ENCODE data around the gene FBXO31.
A peak's percentile ranks its signal among the peaks of the same experiment; 100 is the strongest.

DNA sequence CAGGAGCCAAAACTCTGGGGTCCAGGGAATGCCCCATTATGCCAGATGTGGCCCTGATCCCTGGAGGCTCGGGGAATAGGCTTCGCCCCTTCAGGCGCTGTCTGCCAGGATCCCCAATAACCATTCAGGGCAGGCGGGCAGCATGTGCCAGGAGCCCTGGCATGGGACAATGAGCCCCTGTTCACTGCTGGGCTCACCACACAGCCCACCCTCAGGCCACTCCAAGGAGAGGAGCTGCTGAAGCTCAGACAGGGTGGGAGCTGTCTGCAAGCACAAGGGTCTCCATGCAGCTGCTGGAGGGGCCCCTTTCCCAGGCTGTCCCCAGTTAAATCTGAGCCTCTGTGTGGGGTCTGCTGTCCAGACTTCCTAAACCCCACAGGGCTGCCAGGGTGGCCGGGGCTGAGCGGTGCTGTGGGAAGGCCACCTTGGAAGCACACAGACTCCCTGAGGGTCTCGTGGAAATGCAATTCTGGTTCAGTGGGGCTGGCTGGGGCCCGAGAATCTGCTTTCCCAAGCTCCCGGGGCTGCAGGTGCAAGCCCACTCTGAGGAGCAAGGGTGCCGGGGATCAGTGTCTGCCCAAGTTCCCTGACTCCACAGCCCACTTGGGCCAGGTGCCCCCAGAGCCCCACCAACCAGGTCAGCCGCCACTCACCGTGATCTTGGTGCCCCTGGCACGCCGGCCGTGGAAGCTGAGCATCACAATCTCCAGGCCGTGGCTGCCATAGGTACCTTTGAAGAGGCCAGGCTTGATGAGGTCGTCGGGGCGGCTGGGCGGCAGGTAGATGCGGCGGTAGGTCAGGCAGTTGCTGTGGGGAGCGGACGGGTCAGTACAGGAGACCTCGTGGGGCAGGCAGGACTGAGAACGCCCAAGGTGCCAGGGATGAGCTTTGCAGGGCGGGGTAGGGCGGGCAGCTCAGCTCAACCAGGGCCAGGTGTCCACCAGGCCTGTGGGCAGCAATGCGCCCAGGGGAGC, 48.6 kb downstream of the FBXO31 start:
- TF ChIP-seq, protein P1, sequence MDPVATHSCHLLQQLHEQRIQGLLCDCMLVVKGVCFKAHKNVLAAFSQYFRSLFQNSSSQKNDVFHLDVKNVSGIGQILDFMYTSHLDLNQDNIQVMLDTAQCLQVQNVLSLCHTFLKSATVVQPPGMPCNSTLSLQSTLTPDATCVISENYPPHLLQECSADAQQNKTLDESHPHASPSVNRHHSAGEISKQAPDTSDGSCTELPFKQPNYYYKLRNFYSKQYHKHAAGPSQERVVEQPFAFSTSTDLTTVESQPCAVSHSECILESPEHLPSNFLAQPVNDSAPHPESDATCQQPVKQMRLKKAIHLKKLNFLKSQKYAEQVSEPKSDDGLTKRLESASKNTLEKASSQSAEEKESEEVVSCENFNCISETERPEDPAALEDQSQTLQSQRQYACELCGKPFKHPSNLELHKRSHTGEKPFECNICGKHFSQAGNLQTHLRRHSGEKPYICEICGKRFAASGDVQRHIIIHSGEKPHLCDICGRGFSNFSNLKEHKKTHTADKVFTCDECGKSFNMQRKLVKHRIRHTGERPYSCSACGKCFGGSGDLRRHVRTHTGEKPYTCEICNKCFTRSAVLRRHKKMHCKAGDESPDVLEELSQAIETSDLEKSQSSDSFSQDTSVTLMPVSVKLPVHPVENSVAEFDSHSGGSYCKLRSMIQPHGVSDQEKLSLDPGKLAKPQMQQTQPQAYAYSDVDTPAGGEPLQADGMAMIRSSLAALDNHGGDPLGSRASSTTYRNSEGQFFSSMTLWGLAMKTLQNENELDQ (CRISPR knock-in tag; IDR thresholded peaks at IDR 0.05; ENCODE audit: borderline replicate concordance), result no peak
- TF ChIP-seq RBM22 (optimal IDR thresholded peaks at IDR 0.05; ENCODE audit: low read length) (peak; percentile 44), ZNF501 (CRISPR knock-in tag; IDR thresholded peaks at IDR 0.05) (no peak), POLR2AphosphoS5 (IDR thresholded peaks at IDR 0.05; ENCODE audit: low read depth, low read length) (no peak), RAD21 (CRISPR knock-in tag; IDR thresholded peaks at IDR 0.05) (no peak), SUZ12 (IDR thresholded peaks at IDR 0.05; ENCODE audit: low read depth, low read length) (no peak), SP1 (IDR thresholded peaks at IDR 0.05) (no peak), SP1 (CRISPR knock-in tag; IDR thresholded peaks at IDR 0.05) (no peak), SMAD1 (CRISPR knock-in tag; IDR thresholded peaks at IDR 0.05; ENCODE audit: borderline replicate concordance, low read depth) (no peak), TGIF2 (CRISPR knock-in tag; IDR thresholded peaks at IDR 0.05) (no peak)
- TF ChIP-seq, protein P2, sequence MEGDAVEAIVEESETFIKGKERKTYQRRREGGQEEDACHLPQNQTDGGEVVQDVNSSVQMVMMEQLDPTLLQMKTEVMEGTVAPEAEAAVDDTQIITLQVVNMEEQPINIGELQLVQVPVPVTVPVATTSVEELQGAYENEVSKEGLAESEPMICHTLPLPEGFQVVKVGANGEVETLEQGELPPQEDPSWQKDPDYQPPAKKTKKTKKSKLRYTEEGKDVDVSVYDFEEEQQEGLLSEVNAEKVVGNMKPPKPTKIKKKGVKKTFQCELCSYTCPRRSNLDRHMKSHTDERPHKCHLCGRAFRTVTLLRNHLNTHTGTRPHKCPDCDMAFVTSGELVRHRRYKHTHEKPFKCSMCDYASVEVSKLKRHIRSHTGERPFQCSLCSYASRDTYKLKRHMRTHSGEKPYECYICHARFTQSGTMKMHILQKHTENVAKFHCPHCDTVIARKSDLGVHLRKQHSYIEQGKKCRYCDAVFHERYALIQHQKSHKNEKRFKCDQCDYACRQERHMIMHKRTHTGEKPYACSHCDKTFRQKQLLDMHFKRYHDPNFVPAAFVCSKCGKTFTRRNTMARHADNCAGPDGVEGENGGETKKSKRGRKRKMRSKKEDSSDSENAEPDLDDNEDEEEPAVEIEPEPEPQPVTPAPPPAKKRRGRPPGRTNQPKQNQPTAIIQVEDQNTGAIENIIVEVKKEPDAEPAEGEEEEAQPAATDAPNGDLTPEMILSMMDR (CRISPR knock-in tag; IDR thresholded peaks at IDR 0.05), result no peak
- TF ChIP-seq, protein P3, sequence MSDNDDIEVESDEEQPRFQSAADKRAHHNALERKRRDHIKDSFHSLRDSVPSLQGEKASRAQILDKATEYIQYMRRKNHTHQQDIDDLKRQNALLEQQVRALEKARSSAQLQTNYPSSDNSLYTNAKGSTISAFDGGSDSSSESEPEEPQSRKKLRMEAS (IDR thresholded peaks at IDR 0.05), result no peak
- TF ChIP-seq, protein P4, sequence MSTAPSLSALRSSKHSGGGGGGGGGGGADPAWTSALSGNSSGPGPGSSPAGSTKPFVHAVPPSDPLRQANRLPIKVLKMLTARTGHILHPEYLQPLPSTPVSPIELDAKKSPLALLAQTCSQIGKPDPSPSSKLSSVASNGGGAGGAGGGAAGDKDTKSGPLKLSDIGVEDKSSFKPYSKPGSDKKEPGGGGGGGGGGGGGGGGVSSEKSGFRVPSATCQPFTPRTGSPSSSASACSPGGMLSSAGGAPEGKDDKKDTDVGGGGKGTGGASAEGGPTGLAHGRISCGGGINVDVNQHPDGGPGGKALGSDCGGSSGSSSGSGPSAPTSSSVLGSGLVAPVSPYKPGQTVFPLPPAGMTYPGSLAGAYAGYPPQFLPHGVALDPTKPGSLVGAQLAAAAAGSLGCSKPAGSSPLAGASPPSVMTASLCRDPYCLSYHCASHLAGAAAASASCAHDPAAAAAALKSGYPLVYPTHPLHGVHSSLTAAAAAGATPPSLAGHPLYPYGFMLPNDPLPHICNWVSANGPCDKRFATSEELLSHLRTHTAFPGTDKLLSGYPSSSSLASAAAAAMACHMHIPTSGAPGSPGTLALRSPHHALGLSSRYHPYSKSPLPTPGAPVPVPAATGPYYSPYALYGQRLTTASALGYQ (CRISPR knock-in tag; IDR thresholded peaks at IDR 0.05), result no peak

All from HepG2 (cell line).